Measurements from ENCODE around the gene CHTF18.

Gene CHTF18

GRCh38 chr16:763369-764183 is 24.8 kb upstream of the CHTF18 start:
- Histone ChIP-seq H3K9me2 (replicated peaks; ENCODE audit: low read depth, low read length) (no peaks in the 10 kb centered on the region), H3K4me3 (ENCODE audit: low read length, poor library complexity, severe bottlenecking) (no peak overlapping the region), H3K9ac (ENCODE audit: low read depth, low read length, poor library complexity, severe bottlenecking) (no peak overlapping the region), H3K27me3 (ENCODE audit: insufficient read depth, low read length, poor library complexity, severe bottlenecking) (no peaks in the 10 kb centered on the region), H2AFZ (ENCODE audit: low read length) (no peak overlapping the region), H3K4me1 (ENCODE audit: insufficient read depth, low read length, poor library complexity, severe bottlenecking) (no peaks in the 10 kb centered on the region), H4K20me1 (ENCODE audit: insufficient read depth, low read length, poor library complexity, severe bottlenecking) (no peaks in the 10 kb centered on the region), H3K79me2 (ENCODE audit: insufficient read depth, low read length) (no peaks in the 10 kb centered on the region), H3F3A (ENCODE audit: low read depth) (no peaks in the 10 kb centered on the region), H3K4me2 (ENCODE audit: low read depth, low read length, poor library complexity, severe bottlenecking) (no peak overlapping the region), H3K9me3 (ENCODE audit: insufficient read depth, low read depth, low read length) (no peaks in the 10 kb centered on the region), H3K36me3 (ENCODE audit: insufficient read depth, low read length) (no peaks in the 10 kb centered on the region)
- TF ChIP-seq CTCF (conservative IDR thresholded peaks at IDR 0.05; ENCODE audit: low read length) (no peak), EZH2phosphoT487 (IDR thresholded peaks at IDR 0.05; ENCODE audit: borderline replicate concordance) (no peak)

- Histone ChIP-seq H4K20me1 (ENCODE audit: insufficient read depth, low read length, poor library complexity, severe bottlenecking) (no peaks in the 10 kb centered on the region), H3K4me3 (ENCODE audit: low read length, poor library complexity, severe bottlenecking) (no peak overlapping the region), H2AFZ (ENCODE audit: low read length) (no peak overlapping the region), H3K9ac (ENCODE audit: low read depth, low read length, poor library complexity, severe bottlenecking) (no peak overlapping the region), H3K36me3 (ENCODE audit: insufficient read depth, low read length) (no peaks in the 10 kb centered on the region), H3K79me2 (ENCODE audit: insufficient read depth, low read length) (no peaks in the 10 kb centered on the region), H3K27me3 (ENCODE audit: insufficient read depth, low read length, poor library complexity, severe bottlenecking) (no peaks in the 10 kb centered on the region), H3K9me2 (replicated peaks; ENCODE audit: low read depth, low read length) (no peaks in the 10 kb centered on the region), H3K9me3 (ENCODE audit: insufficient read depth, low read depth, low read length) (no peaks in the 10 kb centered on the region), H3F3A (ENCODE audit: low read depth) (no peaks in the 10 kb centered on the region), H3K4me2 (ENCODE audit: low read depth, low read length, poor library complexity, severe bottlenecking) (no peak overlapping the region), H3K4me1 (ENCODE audit: insufficient read depth, low read length, poor library complexity, severe bottlenecking) (no peaks in the 10 kb centered on the region)
- TF ChIP-seq CTCF (conservative IDR thresholded peaks at IDR 0.05; ENCODE audit: low read length) (no peak), EZH2phosphoT487 (IDR thresholded peaks at IDR 0.05; ENCODE audit: borderline replicate concordance) (no peak)
Observed at GRCh38 chr16:764184-764750, 24.2 kb upstream of the CHTF18 start.

- no peaks in the 10 kb centered on the region for H3K9me3 ChIP-seq (ENCODE audit: insufficient read depth, low read depth, low read length)
- no peaks in the 10 kb centered on the region for H3F3A ChIP-seq (ENCODE audit: low read depth)
- H3K4me3 ChIP-seq (ENCODE audit: low read length, poor library complexity, severe bottlenecking), result no peak overlapping the region
- no peaks in the 10 kb centered on the region for H3K9me2 ChIP-seq (replicated peaks; ENCODE audit: low read depth, low read length)
- TF ChIP-seq CTCF (conservative IDR thresholded peaks at IDR 0.05; ENCODE audit: low read length), result no peak
- no peak for TF ChIP-seq EZH2phosphoT487 (IDR thresholded peaks at IDR 0.05; ENCODE audit: borderline replicate concordance)
- no peaks in the 10 kb centered on the region for H3K4me1 ChIP-seq (ENCODE audit: insufficient read depth, low read length, poor library complexity, severe bottlenecking)
- H2AFZ ChIP-seq (ENCODE audit: low read length), result no peak overlapping the region
- H3K27me3 ChIP-seq (ENCODE audit: insufficient read depth, low read length, poor library complexity, severe bottlenecking), result no peaks in the 10 kb centered on the region
- no peaks in the 10 kb centered on the region for H4K20me1 ChIP-seq (ENCODE audit: insufficient read depth, low read length, poor library complexity, severe bottlenecking)
- no peaks in the 10 kb centered on the region for H3K36me3 ChIP-seq (ENCODE audit: insufficient read depth, low read length)
- no peak overlapping the region for H3K4me2 ChIP-seq (ENCODE audit: low read depth, low read length, poor library complexity, severe bottlenecking)
- no peaks in the 10 kb centered on the region for H3K79me2 ChIP-seq (ENCODE audit: insufficient read depth, low read length)
- no peak overlapping the region for H3K9ac ChIP-seq (ENCODE audit: low read depth, low read length, poor library complexity, severe bottlenecking)
Observed at GRCh38 chr16:764848-765487, 23.5 kb upstream of the CHTF18 start.

All from Loucy (cell line).